Measurements from ENCODE around the gene CHCHD3.

- TF ChIP-seq CTCF (IDR thresholded peaks at IDR 0.05) (no peak), POLR2A (IDR thresholded peaks at IDR 0.05) (no peak), EP300 (IDR thresholded peaks at IDR 0.05) (no peak)
Observed at GRCh38 chr7:132915647-132916046, 166.2 kb downstream of the CHCHD3 start.

All from tibial nerve (tissue), 4 donors.